WTC11 (cell line): Measurements from ENCODE around the gene EFCAB5. TPM values are rescaled to one million over a fixed set of nuclear protein-coding genes. Genes with fewer than 3 reads are reported as not detected.

Experiments used
- ATAC-seq: fragments of 200-7000 bp; cut with Tn5 transposase; 2 replicates; pipeline ENCODE4 v1.10.0; 2021; ENCODE audit warnings: mild to moderate bottlenecking, moderate library complexity
- CTCF ChIA-PET: fragments of 300-600 bp; sonication (Branson Sonifier 250); formaldehyde crosslinking; loops from one replicate; lab custom pipeline; 2021; ENCODE audit warnings: antibody characterized with exemption; lab: Charles Lee
- POLR2A ChIA-PET: fragments of 350-600 bp; sonication (Branson Sonifier 250); formaldehyde crosslinking; loops from one replicate; lab custom pipeline; 2021; ENCODE audit warnings: antibody characterized with exemption; lab: Charles Lee
- DNase-seq: peaks from one replicate; pipeline ENCODE4 v3.0.0; 2021; ENCODE audit warnings: low spot score
- H3K27ac Mint-ChIP-seq: 2 replicates; pipeline ENCODE4 v1.8.0; 2021; ENCODE audit warnings: mixed read lengths
- H3K27me3 Mint-ChIP-seq: 2 replicates; pipeline ENCODE4 v1.8.0; 2021; ENCODE audit warnings: low read depth, mild to moderate bottlenecking, moderate library complexity, mixed read lengths
- H3K36me3 Mint-ChIP-seq: 2 replicates; pipeline ENCODE4 v1.8.0; 2021; ENCODE audit warnings: mixed read lengths
- H3K4me1 Mint-ChIP-seq: 2 replicates; pipeline ENCODE4 v1.8.0; 2022; ENCODE audit warnings: mixed read lengths
- H3K4me3 Mint-ChIP-seq: 2 replicates; pipeline ENCODE4 v1.8.0; 2021; ENCODE audit warnings: mild to moderate bottlenecking, moderate library complexity, mixed read lengths
- H3K9me3 Mint-ChIP-seq: 2 replicates; pipeline ENCODE4 v1.8.0; 2021; ENCODE audit warnings: mixed read lengths
- AR ChIP-seq: fragments of 250-450 bp; sonication (Bioruptor Pico); IDR thresholded peaks from 2 replicates; pipeline ENCODE4 v1.9.0; 2021; ENCODE audit warnings: mild to moderate bottlenecking
- CREM ChIP-seq: sonication (generic); formaldehyde crosslinking; IDR thresholded peaks from 2 replicates; pipeline ENCODE4 v1.8.1; 2022; ENCODE audit warnings: mild to moderate bottlenecking, missing genetic modification reagents, moderate library complexity
- EMX1 ChIP-seq: fragments of 250-450 bp; sonication (Bioruptor Pico); IDR thresholded peaks from 2 replicates; pipeline ENCODE4 v1.8.0; 2021; ENCODE audit warnings: mild to moderate bottlenecking
- ETV6 ChIP-seq: sonication (generic); formaldehyde crosslinking; IDR thresholded peaks from 2 replicates; pipeline ENCODE4 v1.8.1; 2022; ENCODE audit warnings: mild to moderate bottlenecking, missing genetic modification reagents
- GTF2I ChIP-seq: fragments of 250-450 bp; sonication (Bioruptor Pico); conservative IDR thresholded peaks from 2 replicates; pipeline ENCODE4 v1.4.0; 2021; ENCODE audit warnings: mild to moderate bottlenecking
- OVOL2 ChIP-seq: fragments of 250-450 bp; sonication (Bioruptor Pico); IDR thresholded peaks from 2 replicates; pipeline ENCODE4 v1.9.0; 2021; ENCODE audit warnings: mild to moderate bottlenecking, borderline replicate concordance
- SMAD4 ChIP-seq: sonication (generic); formaldehyde crosslinking; IDR thresholded peaks from 2 replicates; pipeline ENCODE4 v1.8.0; 2022; ENCODE audit warnings: mild to moderate bottlenecking, missing genetic modification reagents
- TEAD1 ChIP-seq: sonication (generic); formaldehyde crosslinking; IDR thresholded peaks from 2 replicates; pipeline ENCODE4 v1.8.0; 2022; ENCODE audit warnings: mild to moderate bottlenecking, missing genetic modification reagents
- ZNF138 ChIP-seq: sonication (generic); formaldehyde crosslinking; conservative IDR thresholded peaks from 2 replicates; pipeline ENCODE4 v1.8.1; 2022; ENCODE audit warnings: mild to moderate bottlenecking, moderate library complexity, missing genetic modification reagents
- ZNF281 ChIP-seq: sonication (generic); formaldehyde crosslinking; IDR thresholded peaks from 2 replicates; pipeline ENCODE4 v1.8.0; 2023; ENCODE audit warnings: mild to moderate bottlenecking, missing genetic modification reagents
- ZNF425 ChIP-seq: fragments of 250-450 bp; sonication (Bioruptor Pico); conservative IDR thresholded peaks from 2 replicates; pipeline ENCODE4 v1.9.0; 2021; ENCODE audit warnings: mild to moderate bottlenecking
- ZSCAN18 ChIP-seq: fragments of 250-450 bp; sonication (Bioruptor Pico); IDR thresholded peaks from 2 replicates; pipeline ENCODE4 v2.1.2; 2022; ENCODE audit warnings: mild to moderate bottlenecking, moderate library complexity
- total RNA-seq: library from RNA; stranded (reverse); gene quantifications from 3 replicates; pipeline ENCODE4 v1.2.3, GENCODE V29; 2021
- TF ChIP-seq, protein P1 (sequence below): fragments of 250-450 bp; sonication (Bioruptor Pico); IDR thresholded peaks from 2 replicates; pipeline ENCODE4 v1.9.0; 2021; ENCODE audit warnings: mild to moderate bottlenecking
- TF ChIP-seq, protein P2 (sequence below): sonication (generic); formaldehyde crosslinking; IDR thresholded peaks from 2 replicates; pipeline ENCODE4 v1.8.1; 2023; ENCODE audit warnings: mild to moderate bottlenecking, missing genetic modification reagents, moderate library complexity
- TF ChIP-seq, protein P3 (sequence below): sonication (generic); formaldehyde crosslinking; IDR thresholded peaks from 2 replicates; pipeline ENCODE4 v1.8.1; 2022; ENCODE audit warnings: mild to moderate bottlenecking, moderate library complexity, missing genetic modification reagents
- TF ChIP-seq, protein P4 (sequence below): sonication (generic); formaldehyde crosslinking; IDR thresholded peaks from 2 replicates; pipeline ENCODE4 v1.8.0; 2023; ENCODE audit warnings: missing genetic modification reagents, mild to moderate bottlenecking, borderline replicate concordance

The EFCAB5 gene
- total RNA-seq, 1 experiment from 2014 or later = 0.59 TPM

GRCh38 chr17:30082773-30083172 is 141.3 kb downstream of the EFCAB5 start (continued):
- TF ChIP-seq ZNF425 (CRISPR knock-in tag) (no peak), GTF2I (CRISPR knock-in tag) (no peak), ZNF138 (no peak)
- TF ChIP-seq, protein P1, sequence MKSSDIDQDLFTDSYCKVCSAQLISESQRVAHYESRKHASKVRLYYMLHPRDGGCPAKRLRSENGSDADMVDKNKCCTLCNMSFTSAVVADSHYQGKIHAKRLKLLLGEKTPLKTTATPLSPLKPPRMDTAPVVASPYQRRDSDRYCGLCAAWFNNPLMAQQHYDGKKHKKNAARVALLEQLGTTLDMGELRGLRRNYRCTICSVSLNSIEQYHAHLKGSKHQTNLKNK = no peak

GRCh38 chr17:30084788-30085187 is 143.4 kb downstream of the EFCAB5 start:
- H3K27me3 Mint-ChIP-seq = peaks cover 10% of the 10 kb centered on the region

GRCh38 chr17:30086896-30087295 is 145.5 kb downstream of the EFCAB5 start:
- ChIA-PET POLR2A (no interaction called here), CTCF (interaction anchor here (1.4 kb wide), 1 partner anchor 18 kb away, joined by 5 read pairs; no protein-coding TSS in a partner anchor)
- no peak overlapping the region for H3K4me3 Mint-ChIP-seq
- H3K27me3 Mint-ChIP-seq = peaks cover 2% of the 10 kb centered on the region
- H3K27ac Mint-ChIP-seq = no peak overlapping the region
- no peaks in the 10 kb centered on the region for H3K4me1 Mint-ChIP-seq
- no peaks in the 10 kb centered on the region for H3K36me3 Mint-ChIP-seq
- no peak for ATAC-seq
- no peak for DNase-seq
- peaks cover 10% of the 10 kb centered on the region for H3K9me3 Mint-ChIP-seq
- TF ChIP-seq, protein P2, sequence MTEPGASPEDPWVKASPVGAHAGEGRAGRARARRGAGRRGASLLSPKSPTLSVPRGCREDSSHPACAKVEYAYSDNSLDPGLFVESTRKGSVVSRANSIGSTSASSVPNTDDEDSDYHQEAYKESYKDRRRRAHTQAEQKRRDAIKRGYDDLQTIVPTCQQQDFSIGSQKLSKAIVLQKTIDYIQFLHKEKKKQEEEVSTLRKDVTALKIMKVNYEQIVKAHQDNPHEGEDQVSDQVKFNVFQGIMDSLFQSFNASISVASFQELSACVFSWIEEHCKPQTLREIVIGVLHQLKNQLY (CRISPR knock-in tag) = no peak
- TF ChIP-seq GTF2I (CRISPR knock-in tag) = no peak
- TF ChIP-seq ZNF281 = no peak
- TF ChIP-seq EMX1 = no peak
- TF ChIP-seq ZSCAN18 (CRISPR knock-in tag) = no peak
- no peak for TF ChIP-seq TEAD1 (CRISPR knock-in tag)
- TF ChIP-seq, protein P3, sequence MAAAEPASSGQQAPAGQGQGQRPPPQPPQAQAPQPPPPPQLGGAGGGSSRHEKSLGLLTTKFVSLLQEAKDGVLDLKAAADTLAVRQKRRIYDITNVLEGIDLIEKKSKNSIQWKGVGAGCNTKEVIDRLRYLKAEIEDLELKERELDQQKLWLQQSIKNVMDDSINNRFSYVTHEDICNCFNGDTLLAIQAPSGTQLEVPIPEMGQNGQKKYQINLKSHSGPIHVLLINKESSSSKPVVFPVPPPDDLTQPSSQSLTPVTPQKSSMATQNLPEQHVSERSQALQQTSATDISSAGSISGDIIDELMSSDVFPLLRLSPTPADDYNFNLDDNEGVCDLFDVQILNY (CRISPR knock-in tag) = no peak
- no peak for TF ChIP-seq SMAD4 (CRISPR knock-in tag)
- TF ChIP-seq, protein P4, sequence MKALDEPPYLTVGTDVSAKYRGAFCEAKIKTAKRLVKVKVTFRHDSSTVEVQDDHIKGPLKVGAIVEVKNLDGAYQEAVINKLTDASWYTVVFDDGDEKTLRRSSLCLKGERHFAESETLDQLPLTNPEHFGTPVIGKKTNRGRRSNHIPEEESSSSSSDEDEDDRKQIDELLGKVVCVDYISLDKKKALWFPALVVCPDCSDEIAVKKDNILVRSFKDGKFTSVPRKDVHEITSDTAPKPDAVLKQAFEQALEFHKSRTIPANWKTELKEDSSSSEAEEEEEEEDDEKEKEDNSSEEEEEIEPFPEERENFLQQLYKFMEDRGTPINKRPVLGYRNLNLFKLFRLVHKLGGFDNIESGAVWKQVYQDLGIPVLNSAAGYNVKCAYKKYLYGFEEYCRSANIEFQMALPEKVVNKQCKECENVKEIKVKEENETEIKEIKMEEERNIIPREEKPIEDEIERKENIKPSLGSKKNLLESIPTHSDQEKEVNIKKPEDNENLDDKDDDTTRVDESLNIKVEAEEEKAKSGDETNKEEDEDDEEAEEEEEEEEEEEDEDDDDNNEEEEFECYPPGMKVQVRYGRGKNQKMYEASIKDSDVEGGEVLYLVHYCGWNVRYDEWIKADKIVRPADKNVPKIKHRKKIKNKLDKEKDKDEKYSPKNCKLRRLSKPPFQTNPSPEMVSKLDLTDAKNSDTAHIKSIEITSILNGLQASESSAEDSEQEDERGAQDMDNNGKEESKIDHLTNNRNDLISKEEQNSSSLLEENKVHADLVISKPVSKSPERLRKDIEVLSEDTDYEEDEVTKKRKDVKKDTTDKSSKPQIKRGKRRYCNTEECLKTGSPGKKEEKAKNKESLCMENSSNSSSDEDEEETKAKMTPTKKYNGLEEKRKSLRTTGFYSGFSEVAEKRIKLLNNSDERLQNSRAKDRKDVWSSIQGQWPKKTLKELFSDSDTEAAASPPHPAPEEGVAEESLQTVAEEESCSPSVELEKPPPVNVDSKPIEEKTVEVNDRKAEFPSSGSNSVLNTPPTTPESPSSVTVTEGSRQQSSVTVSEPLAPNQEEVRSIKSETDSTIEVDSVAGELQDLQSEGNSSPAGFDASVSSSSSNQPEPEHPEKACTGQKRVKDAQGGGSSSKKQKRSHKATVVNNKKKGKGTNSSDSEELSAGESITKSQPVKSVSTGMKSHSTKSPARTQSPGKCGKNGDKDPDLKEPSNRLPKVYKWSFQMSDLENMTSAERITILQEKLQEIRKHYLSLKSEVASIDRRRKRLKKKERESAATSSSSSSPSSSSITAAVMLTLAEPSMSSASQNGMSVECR (CRISPR knock-in tag) = no peak
- no peak for TF ChIP-seq AR (CRISPR knock-in tag)
- TF ChIP-seq OVOL2 (CRISPR knock-in tag) = no peak
- no peak for TF ChIP-seq CREM (CRISPR knock-in tag)

More at GRCh38 chr17:30084788-30085187, 143.4 kb downstream of the EFCAB5 start:
- H3K27ac Mint-ChIP-seq = no peak overlapping the region
- H3K36me3 Mint-ChIP-seq = no peaks in the 10 kb centered on the region
- DNase-seq (no peak), ATAC-seq (no peak)
- POLR2A ChIA-PET = interaction anchor here (0.7 kb wide), 1 partner anchor 433 kb away, joined by 13 read pairs; no protein-coding TSS in a partner anchor
- H3K9me3 Mint-ChIP-seq = peaks cover 10% of the 10 kb centered on the region
- CTCF ChIA-PET = interaction anchor here (0.5 to 3.9 kb wide), 3 partner anchors 10 to 105 kb away, joined by 3 to 45 read pairs (median 4); no protein-coding TSS in a partner anchor
- H3K4me1 Mint-ChIP-seq = no peaks in the 10 kb centered on the region
- H3K4me3 Mint-ChIP-seq = no peak overlapping the region
- no peak for TF ChIP-seq ETV6
